PC-3 (cell line): ENCODE results near the gene PTPRN2.

Experiments used
- EZH2 ChIP-seq: fragments of 300-600 bp; sonication (generic); IDR thresholded peaks from one replicate; pipeline ENCODE4 v1.6.1; 2017; ENCODE audit warnings: antibody characterized with exemption, mild to moderate bottlenecking, low read length; ENCODE audit not compliant: unreplicated experiment
- TF ChIP-seq, protein P1 (sequence below): fragments of 300-600 bp; sonication (generic); conservative IDR thresholded peaks from 2 replicates; pipeline ENCODE4 v1.5.1; 2017; ENCODE audit warnings: antibody characterized with exemption, low read depth, mild to moderate bottlenecking, low read length

DNA sequence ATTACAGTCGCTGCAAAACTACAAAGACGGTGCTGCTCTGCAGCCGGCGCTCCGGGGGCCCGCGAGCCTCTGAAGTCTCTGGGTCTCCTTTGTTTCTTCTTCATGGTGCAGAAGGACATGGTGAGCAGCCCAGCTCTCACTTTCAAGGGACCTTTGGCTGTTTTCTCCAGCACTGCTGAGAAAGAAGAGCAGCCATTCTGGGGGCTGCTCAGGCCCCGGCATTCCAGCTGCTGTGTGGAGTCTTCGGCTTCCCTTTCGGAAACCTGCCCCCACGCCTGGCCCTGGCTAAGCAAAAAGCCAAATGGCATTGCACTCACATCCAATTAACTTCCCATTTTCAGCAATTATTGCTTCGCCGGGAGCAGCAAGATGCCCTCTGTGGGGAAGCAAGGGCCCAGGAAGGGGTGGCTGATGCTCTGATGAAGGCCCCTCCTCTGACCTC, 555.7 kb downstream of the PTPRN2 start:
- TF ChIP-seq, protein P1, sequence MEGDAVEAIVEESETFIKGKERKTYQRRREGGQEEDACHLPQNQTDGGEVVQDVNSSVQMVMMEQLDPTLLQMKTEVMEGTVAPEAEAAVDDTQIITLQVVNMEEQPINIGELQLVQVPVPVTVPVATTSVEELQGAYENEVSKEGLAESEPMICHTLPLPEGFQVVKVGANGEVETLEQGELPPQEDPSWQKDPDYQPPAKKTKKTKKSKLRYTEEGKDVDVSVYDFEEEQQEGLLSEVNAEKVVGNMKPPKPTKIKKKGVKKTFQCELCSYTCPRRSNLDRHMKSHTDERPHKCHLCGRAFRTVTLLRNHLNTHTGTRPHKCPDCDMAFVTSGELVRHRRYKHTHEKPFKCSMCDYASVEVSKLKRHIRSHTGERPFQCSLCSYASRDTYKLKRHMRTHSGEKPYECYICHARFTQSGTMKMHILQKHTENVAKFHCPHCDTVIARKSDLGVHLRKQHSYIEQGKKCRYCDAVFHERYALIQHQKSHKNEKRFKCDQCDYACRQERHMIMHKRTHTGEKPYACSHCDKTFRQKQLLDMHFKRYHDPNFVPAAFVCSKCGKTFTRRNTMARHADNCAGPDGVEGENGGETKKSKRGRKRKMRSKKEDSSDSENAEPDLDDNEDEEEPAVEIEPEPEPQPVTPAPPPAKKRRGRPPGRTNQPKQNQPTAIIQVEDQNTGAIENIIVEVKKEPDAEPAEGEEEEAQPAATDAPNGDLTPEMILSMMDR: no peak
- TF ChIP-seq EZH2: no peak
